Hepatocyte (in vitro differentiated cells): Measurements from ENCODE around the gene SRBD1. TPM values are rescaled to one million over a fixed set of nuclear protein-coding genes. Genes with fewer than 3 reads are reported as not detected.
A peak's percentile ranks its signal among the peaks of the same experiment; 100 is the strongest.

ENCODE experiments used
- DNase-seq: peaks from one replicate; pipeline ENCODE4 v3.0.0-alpha.2; 2016; ENCODE audit warnings: low spot score
- H2AFZ ChIP-seq: fragments of 200-600 bp; sonication (generic); 2 replicates; pipeline ENCODE4 v1.6.0; 2016; ENCODE audit warnings: antibody characterized with exemption, mild to moderate bottlenecking
- H3K27ac ChIP-seq: fragments of 200-600 bp; sonication (generic); 2 replicates; pipeline ENCODE4 v1.5.1; 2016; ENCODE audit warnings: mild to moderate bottlenecking
- H3K27me3 ChIP-seq: fragments of 200-600 bp; sonication (generic); 2 replicates; pipeline ENCODE4 v1.6.1; 2016
- H3K36me3 ChIP-seq: fragments of 200-600 bp; sonication (generic); replicated peaks from 2 replicates; pipeline ENCODE4 v1.5.1; 2016; ENCODE audit warnings: low read depth; ENCODE audit not compliant: insufficient read depth
- H3K4me1 ChIP-seq: fragments of 200-600 bp; sonication (generic); 2 replicates; pipeline ENCODE4 v1.5.1; 2016; ENCODE audit warnings: mild to moderate bottlenecking, moderate library complexity; ENCODE audit not compliant: insufficient read depth
- H3K4me2 ChIP-seq: fragments of 200-600 bp; sonication (generic); 2 replicates; pipeline ENCODE4 v1.6.0; 2016
- H3K4me3 ChIP-seq: fragments of 200-600 bp; sonication (generic); 2 replicates; pipeline ENCODE4 v1.5.1; 2016; ENCODE audit warnings: mild to moderate bottlenecking
- H3K79me2 ChIP-seq: fragments of 200-600 bp; sonication (generic); 2 replicates; pipeline ENCODE4 v1.6.0; 2017; ENCODE audit warnings: mild to moderate bottlenecking
- H3K9me2 ChIP-seq: fragments of 200-600 bp; sonication (generic); replicated peaks from 2 replicates; pipeline ENCODE4 v1.6.0; 2017; ENCODE audit warnings: mild to moderate bottlenecking; ENCODE audit not compliant: insufficient read depth
- H3K9me3 ChIP-seq: fragments of 200-600 bp; sonication (generic); 2 replicates; pipeline ENCODE4 v1.5.1; 2016; ENCODE audit warnings: low read depth, mild to moderate bottlenecking
- H4K20me1 ChIP-seq: fragments of 200-600 bp; sonication (generic); 2 replicates; pipeline ENCODE4 v1.6.0; 2016; ENCODE audit warnings: mild to moderate bottlenecking; ENCODE audit not compliant: insufficient read depth, poor library complexity, severe bottlenecking
- CTCF ChIP-seq: fragments of 200-600 bp; sonication (generic); IDR thresholded peaks from 2 replicates; pipeline ENCODE4 v1.5.1; 2016; ENCODE audit warnings: antibody characterized with exemption, mild to moderate bottlenecking; ENCODE audit not compliant: poor library complexity
- EZH2 ChIP-seq: fragments of 200-600 bp; sonication (generic); IDR thresholded peaks from 2 replicates; pipeline ENCODE4 v1.6.1; 2016; ENCODE audit warnings: antibody characterized with exemption, mild to moderate bottlenecking, borderline replicate concordance
- EZH2phosphoT487 ChIP-seq: fragments of 200-600 bp; sonication (generic); IDR thresholded peaks from one replicate; pipeline ENCODE4 v1.6.1; 2018; ENCODE audit warnings: antibody characterized with exemption, mild to moderate bottlenecking, low read depth, moderate library complexity; ENCODE audit not compliant: unreplicated experiment, severe bottlenecking
- WGBS: methylation state at CpG from one replicate; pipeline ENCODE4 v1.1.6; 2016; ENCODE audit warnings: low lambda C conversion rate; ENCODE audit errors: missing lambda C conversion rate; 5-methylcytosine and 5-hydroxymethylcytosine counted together
- polyA plus RNA-seq: library from polyadenylated mRNA; unstranded; fragments of >200 nt; fragmentation: Nextera tagmentation; extraction: Ambion mirVana; gene quantifications from 2 replicates; pipeline ENCODE4 v1.2.1, GENCODE V29; 2016
- total RNA-seq: library from RNA; depleted of rRNA; stranded (reverse); fragments of >200 nt; gene quantifications from 2 replicates; pipeline ENCODE4 v1.2.3, GENCODE V29; 2014

Gene SRBD1
- total and polyA plus RNA-seq, 2 experiments from 2014 or later, result 6.7 to 16.6 TPM

DNA sequence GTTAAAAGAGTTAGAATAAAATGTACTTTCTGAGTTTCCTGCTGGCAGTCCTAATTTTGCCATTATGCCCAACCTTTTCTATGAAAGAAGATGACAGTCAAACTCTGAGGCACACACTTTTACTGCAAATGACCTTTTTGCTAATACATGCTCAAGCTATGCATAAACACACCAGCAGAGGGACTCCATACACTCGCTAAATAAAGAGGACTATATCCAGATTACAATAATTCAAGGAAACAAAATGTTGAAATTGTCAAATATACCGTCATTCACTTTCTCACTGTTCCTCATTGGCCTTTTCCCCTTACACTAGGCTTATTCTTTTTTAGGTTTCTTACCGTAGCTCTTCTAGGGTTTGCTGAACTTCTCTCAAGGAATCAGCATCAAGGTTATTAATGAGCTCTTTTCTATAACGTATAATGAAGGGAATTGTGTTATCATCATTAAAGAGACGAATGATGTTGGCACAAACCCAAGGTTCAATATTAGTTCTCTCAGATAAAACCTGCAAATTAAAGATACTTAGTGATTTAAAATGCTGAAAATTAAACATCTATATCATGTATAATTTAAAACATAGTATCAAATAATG is 25.7 kb downstream of the SRBD1 start:
- no peak overlapping the region for H3K4me2 ChIP-seq

GRCh38 chr2:45583977-45584376 is 27.1 kb downstream of the SRBD1 start:
- no peak for TF ChIP-seq EZH2phosphoT487
- no peak for TF ChIP-seq CTCF
- no peak for TF ChIP-seq EZH2
- no peak for DNase-seq
- Histone ChIP-seq H3K27me3 (no peaks in the 10 kb centered on the region), H3K36me3 (no peaks in the 10 kb centered on the region), H3K4me1 (no peaks in the 10 kb centered on the region), H3K9me2 (no peaks in the 10 kb centered on the region), H3K27ac (no peak overlapping the region), H3K79me2 (peaks cover 5% of the 10 kb centered on the region), H2AFZ (no peak overlapping the region), H3K4me2 (no peak overlapping the region), H3K9me3 (no peaks in the 10 kb centered on the region), H4K20me1 (no peaks in the 10 kb centered on the region), H3K4me3 (no peak overlapping the region)
- WGBS, result 89% methylated on average over 2 of the region's 2 CpGs

More for the DNA sequence above, 25.7 kb downstream of the SRBD1 start:
- Histone ChIP-seq H3K36me3 (no peaks in the 10 kb centered on the region), H3K4me1 (no peaks in the 10 kb centered on the region), H3K27ac (no peak overlapping the region), H3K9me3 (no peaks in the 10 kb centered on the region), H2AFZ (no peak overlapping the region), H3K27me3 (no peaks in the 10 kb centered on the region), H3K4me3 (no peak overlapping the region), H4K20me1 (no peaks in the 10 kb centered on the region), H3K9me2 (no peaks in the 10 kb centered on the region), H3K79me2 (peaks cover 5% of the 10 kb centered on the region)
- WGBS, result 79% methylated on average over 5 of the region's 5 CpGs
- peak; percentile 50 for DNase-seq
- TF ChIP-seq EZH2phosphoT487 (no peak), CTCF (peak; percentile 58)

DNA sequence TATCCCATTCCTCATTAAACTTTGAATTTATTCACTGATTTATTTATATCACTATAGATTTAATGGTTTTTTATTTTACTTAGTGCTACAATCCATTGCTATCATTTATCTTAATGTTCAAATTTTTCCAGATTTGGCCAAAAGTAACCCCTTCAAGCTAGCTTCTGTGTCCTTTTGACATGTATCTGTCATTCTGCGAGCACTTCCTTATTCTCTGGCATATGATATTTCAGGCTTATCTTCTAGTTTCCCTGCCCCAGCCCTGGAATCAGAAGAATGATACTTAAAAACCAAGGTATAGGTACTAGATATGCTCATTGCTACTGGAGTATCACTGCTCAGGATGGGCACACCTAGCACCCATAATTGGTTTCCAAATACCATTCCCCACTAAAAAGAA is 28.5 kb downstream of the SRBD1 start:
- Histone ChIP-seq H3K27me3 (no peaks in the 10 kb centered on the region), H4K20me1 (no peaks in the 10 kb centered on the region), H3K4me1 (no peaks in the 10 kb centered on the region), H3K4me2 (no peak overlapping the region), H3K27ac (no peak overlapping the region), H2AFZ (no peak overlapping the region), H3K4me3 (no peak overlapping the region), H3K36me3 (no peaks in the 10 kb centered on the region), H3K9me2 (no peaks in the 10 kb centered on the region), H3K9me3 (no peaks in the 10 kb centered on the region), H3K79me2 (peaks cover 5% of the 10 kb centered on the region)
- WGBS, result 100% methylated on average over 1 of the region's 1 CpG
- no peak for DNase-seq
- no peak for TF ChIP-seq CTCF
- no peak for TF ChIP-seq EZH2
- TF ChIP-seq EZH2phosphoT487, result no peak
